Vagina (tissue), 2 donors: ENCODE measurements around the gene CPT1B. TPM values are rescaled to one million over a fixed set of nuclear protein-coding genes. Genes with fewer than 3 reads are reported as not detected.

Experiments
- DNase-seq, 2 donors: peaks; one replicate each; pipeline ENCODE4 v3.0.0-alpha.2; 2017; ENCODE audit errors: extremely low spot score in 2 of 2
- H3K27ac ChIP-seq: fragments of 200-600 bp; sonication (generic); one replicate; pipeline ENCODE4 v1.5.1; 2019
- H3K27me3 ChIP-seq: fragments of 200-600 bp; sonication (generic); one replicate; pipeline ENCODE4 v1.5.1; 2019
- H3K36me3 ChIP-seq, 2 donors: fragments of 200-600 bp; sonication (generic); one replicate each; pipeline ENCODE4 v1.5.1; 2017 to 2019
- H3K4me1 ChIP-seq: fragments of 200-600 bp; sonication (generic); one replicate; pipeline ENCODE4 v1.5.1; 2019
- H3K4me3 ChIP-seq, 2 donors: fragments of 200-600 bp; sonication (generic); 1 replicate in 1 of 2; 2 replicates in 1 of 2; pipeline ENCODE4 v1.5.1; 2016 to 2019
- H3K9me3 ChIP-seq: fragments of 200-600 bp; sonication (generic); one replicate; pipeline ENCODE4 v1.5.1; 2019
- POLR2A ChIP-seq, 2 donors: fragments of 450-650 bp; IDR thresholded peaks; one replicate each; pipeline ENCODE4 v1.6.1; 2017; ENCODE audit warnings: antibody characterized with exemption in 2 of 2, mild to moderate bottlenecking in 2 of 2, moderate library complexity in 2 of 2
- POLR2AphosphoS5 ChIP-seq, 2 donors: sonication (generic); formaldehyde crosslinking; IDR thresholded peaks; one replicate each; pipeline ENCODE4 v1.9.0; 2017; ENCODE audit warnings: antibody characterized with exemption in 2 of 2, mild to moderate bottlenecking in 2 of 2, low read depth in 1 of 2; ENCODE audit not compliant: insufficient read depth in 1 of 2
- intact Hi-C: fragments of 100-400 bp; cut with DNase I; formaldehyde crosslinking; loops from one replicate; pipeline ENCODE4 v1.15.1; 2023
- total RNA-seq: library from RNA; depleted of rRNA; stranded (reverse); fragments of >200 nt; gene quantifications from one replicate; pipeline ENCODE4 v1.2.3, GENCODE V29; 2016
- TF ChIP-seq, protein P1 (sequence below), 3 experiments: fragments of 450-650 bp in 2 of 3; fragments of 200-600 bp in 1 of 3; sonication (generic) in 1 of 3; IDR thresholded peaks; one replicate each; pipeline ENCODE4 v1.5.1; 2017 to 2019; ENCODE audit warnings: antibody characterized with exemption in 3 of 3, mild to moderate bottlenecking in 2 of 3, moderate library complexity in 2 of 3

Gene CPT1B
- total RNA-seq, 1 donor from 2014 or later: 29.2 TPM

DNA sequence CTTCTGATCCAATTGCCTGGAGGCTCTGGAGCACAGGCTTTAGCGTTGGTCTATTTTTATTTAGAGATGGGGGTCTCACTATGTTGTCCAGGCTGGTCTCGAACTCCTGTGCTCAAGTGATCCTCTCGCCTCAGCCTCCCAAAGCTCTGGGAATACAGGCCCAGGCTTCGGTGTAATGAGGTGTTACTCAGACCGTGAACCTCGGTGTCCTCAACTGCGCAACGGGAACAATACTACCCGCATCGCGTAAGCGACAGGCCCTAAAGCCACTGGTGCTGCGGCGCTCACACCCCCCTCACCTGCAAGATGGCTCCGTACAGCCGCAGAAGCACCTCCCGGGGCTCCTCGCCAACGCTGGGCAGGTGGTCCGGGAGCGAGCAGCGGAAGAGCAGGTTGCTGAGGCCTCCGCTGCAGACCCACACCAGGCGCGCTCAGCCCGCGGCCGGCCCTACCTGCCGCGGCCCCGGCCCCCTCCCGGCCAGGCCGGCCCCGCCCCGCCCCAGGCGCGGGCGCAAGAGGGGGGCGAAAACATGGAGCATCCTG lies 3.8 kb upstream of the CPT1B start:
- DNase-seq: no peak
- TF ChIP-seq POLR2A (IDR thresholded peaks at IDR 0.05) (no peak), POLR2AphosphoS5 (IDR thresholded peaks at IDR 0.05; ENCODE audit: insufficient read depth in 1 of 2, low read depth in 1 of 2) (no peak)
- TF ChIP-seq, protein P1, sequence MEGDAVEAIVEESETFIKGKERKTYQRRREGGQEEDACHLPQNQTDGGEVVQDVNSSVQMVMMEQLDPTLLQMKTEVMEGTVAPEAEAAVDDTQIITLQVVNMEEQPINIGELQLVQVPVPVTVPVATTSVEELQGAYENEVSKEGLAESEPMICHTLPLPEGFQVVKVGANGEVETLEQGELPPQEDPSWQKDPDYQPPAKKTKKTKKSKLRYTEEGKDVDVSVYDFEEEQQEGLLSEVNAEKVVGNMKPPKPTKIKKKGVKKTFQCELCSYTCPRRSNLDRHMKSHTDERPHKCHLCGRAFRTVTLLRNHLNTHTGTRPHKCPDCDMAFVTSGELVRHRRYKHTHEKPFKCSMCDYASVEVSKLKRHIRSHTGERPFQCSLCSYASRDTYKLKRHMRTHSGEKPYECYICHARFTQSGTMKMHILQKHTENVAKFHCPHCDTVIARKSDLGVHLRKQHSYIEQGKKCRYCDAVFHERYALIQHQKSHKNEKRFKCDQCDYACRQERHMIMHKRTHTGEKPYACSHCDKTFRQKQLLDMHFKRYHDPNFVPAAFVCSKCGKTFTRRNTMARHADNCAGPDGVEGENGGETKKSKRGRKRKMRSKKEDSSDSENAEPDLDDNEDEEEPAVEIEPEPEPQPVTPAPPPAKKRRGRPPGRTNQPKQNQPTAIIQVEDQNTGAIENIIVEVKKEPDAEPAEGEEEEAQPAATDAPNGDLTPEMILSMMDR (IDR thresholded peaks at IDR 0.05): no peak
- Histone ChIP-seq H3K27me3 (no peaks in the 10 kb centered on the region), H3K4me1 (peaks cover 28% of the 10 kb centered on the region), H3K27ac (peak overlapping the region; percentile 97), H3K4me3 (peak overlapping the region; percentile 77 to 81), H3K36me3 (no peaks in the 10 kb centered on the region), H3K9me3 (no peaks in the 10 kb centered on the region)
- intact Hi-C loops: loop anchor here (5.0 kb wide), 2 partner anchors 40 to 55 kb away; partner anchors contain the start of gene SCO2

DNA sequence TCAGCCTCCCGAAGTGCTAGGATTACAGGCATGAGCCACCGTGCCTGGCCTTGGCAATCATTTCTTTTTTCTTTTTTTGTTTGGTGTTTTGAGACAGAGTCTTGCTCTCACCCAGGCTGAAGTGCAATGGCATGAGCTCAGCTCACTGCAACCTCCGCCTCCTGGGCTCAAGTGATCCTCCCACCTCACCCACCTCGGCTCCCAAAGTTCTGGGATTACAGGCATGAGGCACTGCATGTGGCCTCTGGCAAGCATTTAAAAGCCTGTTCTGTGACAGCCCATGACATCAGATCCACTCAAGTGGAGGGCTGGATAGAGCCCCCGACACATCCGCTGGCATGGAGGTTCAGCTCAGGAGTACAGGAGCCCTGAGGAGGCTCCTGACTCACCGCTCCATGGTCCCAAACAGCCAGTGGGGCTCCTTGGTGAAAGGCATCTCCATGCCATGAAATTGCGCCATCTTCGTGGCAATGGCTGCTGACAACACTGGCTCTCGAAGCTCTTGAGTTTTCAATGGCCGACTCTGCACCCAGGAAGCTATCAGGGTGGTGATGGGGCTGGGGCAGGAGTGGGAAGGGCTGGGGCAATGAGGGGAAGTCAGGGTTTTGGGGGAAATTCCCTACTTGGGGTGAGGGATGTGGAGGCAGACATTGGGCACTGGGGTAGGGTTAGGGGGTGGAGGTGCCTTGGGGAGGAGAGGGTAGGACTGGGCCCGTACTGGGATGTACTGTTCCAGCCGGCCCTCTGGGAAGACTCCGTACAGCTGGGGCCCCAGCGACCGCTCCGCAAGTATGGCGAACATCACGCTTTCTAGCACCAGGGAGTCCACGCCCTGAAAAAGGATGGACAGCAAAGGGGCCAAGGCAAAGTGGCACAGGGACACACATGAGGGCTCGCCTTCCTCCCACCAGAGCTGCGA lies 3.1 kb upstream of the CPT1B start:
- H3K27ac ChIP-seq: peak overlapping the region; percentile 97
- H3K27me3 ChIP-seq: no peaks in the 10 kb centered on the region
- no peaks in the 10 kb centered on the region for H3K9me3 ChIP-seq
- peak overlapping the region; percentile 77 to 81 for H3K4me3 ChIP-seq
- no peaks in the 10 kb centered on the region for H3K36me3 ChIP-seq
- no peak for DNase-seq
- peaks cover 28% of the 10 kb centered on the region for H3K4me1 ChIP-seq
- no peak for TF ChIP-seq POLR2A (IDR thresholded peaks at IDR 0.05)
- no peak for TF ChIP-seq POLR2AphosphoS5 (IDR thresholded peaks at IDR 0.05; ENCODE audit: insufficient read depth in 1 of 2, low read depth in 1 of 2)
- TF ChIP-seq, protein P1 (IDR thresholded peaks at IDR 0.05): no peak
- intact Hi-C loops: loop anchor here (5.0 kb wide), 2 partner anchors 39 to 54 kb away; partner anchors contain the start of gene SCO2

DNA sequence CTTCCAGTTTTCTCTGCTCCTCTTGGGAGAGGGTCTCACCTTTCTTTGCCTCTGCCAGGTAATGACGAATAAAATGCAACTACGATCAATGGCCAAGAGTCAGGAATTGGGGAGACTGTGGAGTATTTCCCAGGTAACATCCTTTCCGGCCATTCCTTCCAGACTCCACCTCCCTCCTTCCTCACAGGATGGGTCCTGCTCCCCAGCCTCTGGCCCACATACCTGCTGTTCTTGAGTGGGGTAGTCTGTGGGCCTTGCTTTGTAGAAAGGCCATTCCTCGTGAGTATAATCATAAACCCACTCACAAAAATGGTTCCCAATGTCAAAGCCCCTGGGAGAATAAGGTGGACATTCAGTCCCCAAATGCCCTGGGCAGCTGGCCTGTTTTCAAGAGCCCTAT lies 1.5 kb upstream of the CPT1B start:
- H3K4me3 ChIP-seq: no peak overlapping the region
- H3K9me3 ChIP-seq: no peaks in the 10 kb centered on the region
- intact Hi-C loops: loop anchor here (5.0 kb wide), 2 partner anchors 37 to 52 kb away; partner anchors contain the start of gene SCO2
- no peaks in the 10 kb centered on the region for H3K27me3 ChIP-seq
- peaks cover 28% of the 10 kb centered on the region for H3K4me1 ChIP-seq
- H3K36me3 ChIP-seq: no peaks in the 10 kb centered on the region
- no peak overlapping the region for H3K27ac ChIP-seq
- no peak for DNase-seq
- TF ChIP-seq POLR2A (IDR thresholded peaks at IDR 0.05): no peak
- TF ChIP-seq POLR2AphosphoS5 (IDR thresholded peaks at IDR 0.05; ENCODE audit: insufficient read depth in 1 of 2, low read depth in 1 of 2): no peak
- TF ChIP-seq, protein P1 (IDR thresholded peaks at IDR 0.05): no peak

DNA sequence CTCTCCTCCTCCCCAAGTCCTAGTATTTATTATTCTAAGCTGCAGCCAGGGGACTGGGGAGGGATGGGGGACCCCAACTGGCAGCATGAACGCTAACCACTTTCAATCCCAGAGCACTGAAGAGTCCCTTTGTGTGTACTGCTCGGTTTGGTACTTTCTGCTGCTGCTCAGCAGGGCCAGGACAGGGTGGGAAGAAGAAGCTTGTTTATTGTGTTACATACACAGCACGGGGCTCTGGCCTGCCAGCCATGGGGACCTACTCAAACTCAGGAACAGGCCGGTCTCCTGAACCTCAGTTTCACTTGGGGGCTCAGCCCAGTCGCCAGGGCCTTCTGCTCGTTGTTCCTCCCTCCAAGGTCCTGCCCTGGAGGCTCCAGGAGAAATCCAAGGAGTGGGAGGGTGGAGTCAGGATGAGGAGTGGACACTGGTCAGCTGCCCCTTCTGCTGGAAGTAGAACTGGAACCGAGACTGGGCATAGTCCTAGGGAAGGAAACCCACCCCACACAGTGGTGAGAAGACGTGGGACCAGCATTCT lies 616 bp upstream of the CPT1B start:
- H3K27ac ChIP-seq: no peak overlapping the region
- DNase-seq: no peak
- intact Hi-C loops: no loop called here
- H3K4me3 ChIP-seq: no peak overlapping the region
- H3K27me3 ChIP-seq: no peaks in the 10 kb centered on the region
- TF ChIP-seq POLR2AphosphoS5 (IDR thresholded peaks at IDR 0.05; ENCODE audit: insufficient read depth in 1 of 2, low read depth in 1 of 2) (no peak), POLR2A (IDR thresholded peaks at IDR 0.05) (no peak)
- TF ChIP-seq, protein P1 (IDR thresholded peaks at IDR 0.05): no peak
- H3K4me1 ChIP-seq: peaks cover 26% of the 10 kb centered on the region
- no peaks in the 10 kb centered on the region for H3K36me3 ChIP-seq
- H3K9me3 ChIP-seq: no peaks in the 10 kb centered on the region
